Activated naive CD8-positive, alpha-beta T cell (primary cell): ENCODE data around the gene PPIE.
"Not testable (repeated sequence)": the region's sequence is repeated elsewhere in the genome, so short reads cannot be mapped to it uniquely, and the experiment has no call there.

Experiments
- H3K27ac Mint-ChIP-seq: one replicate; pipeline ENCODE4 v1.8.0; 2021; ENCODE audit warnings: mixed read lengths
- H3K27me3 Mint-ChIP-seq: one replicate; pipeline ENCODE4 v1.8.0; 2021; ENCODE audit warnings: mixed read lengths
- H3K36me3 Mint-ChIP-seq: one replicate; pipeline ENCODE4 v1.8.0; 2021; ENCODE audit warnings: mixed read lengths
- H3K4me1 Mint-ChIP-seq: one replicate; pipeline ENCODE4 v1.8.0; 2021; ENCODE audit warnings: low read depth, mixed read lengths
- H3K4me3 Mint-ChIP-seq: one replicate; pipeline ENCODE4 v1.8.0; 2021; ENCODE audit warnings: mild to moderate bottlenecking, mixed read lengths
- H3K9me3 Mint-ChIP-seq: one replicate; pipeline ENCODE4 v1.8.0; 2021; ENCODE audit warnings: low read depth, mixed read lengths

The PPIE gene

DNA sequence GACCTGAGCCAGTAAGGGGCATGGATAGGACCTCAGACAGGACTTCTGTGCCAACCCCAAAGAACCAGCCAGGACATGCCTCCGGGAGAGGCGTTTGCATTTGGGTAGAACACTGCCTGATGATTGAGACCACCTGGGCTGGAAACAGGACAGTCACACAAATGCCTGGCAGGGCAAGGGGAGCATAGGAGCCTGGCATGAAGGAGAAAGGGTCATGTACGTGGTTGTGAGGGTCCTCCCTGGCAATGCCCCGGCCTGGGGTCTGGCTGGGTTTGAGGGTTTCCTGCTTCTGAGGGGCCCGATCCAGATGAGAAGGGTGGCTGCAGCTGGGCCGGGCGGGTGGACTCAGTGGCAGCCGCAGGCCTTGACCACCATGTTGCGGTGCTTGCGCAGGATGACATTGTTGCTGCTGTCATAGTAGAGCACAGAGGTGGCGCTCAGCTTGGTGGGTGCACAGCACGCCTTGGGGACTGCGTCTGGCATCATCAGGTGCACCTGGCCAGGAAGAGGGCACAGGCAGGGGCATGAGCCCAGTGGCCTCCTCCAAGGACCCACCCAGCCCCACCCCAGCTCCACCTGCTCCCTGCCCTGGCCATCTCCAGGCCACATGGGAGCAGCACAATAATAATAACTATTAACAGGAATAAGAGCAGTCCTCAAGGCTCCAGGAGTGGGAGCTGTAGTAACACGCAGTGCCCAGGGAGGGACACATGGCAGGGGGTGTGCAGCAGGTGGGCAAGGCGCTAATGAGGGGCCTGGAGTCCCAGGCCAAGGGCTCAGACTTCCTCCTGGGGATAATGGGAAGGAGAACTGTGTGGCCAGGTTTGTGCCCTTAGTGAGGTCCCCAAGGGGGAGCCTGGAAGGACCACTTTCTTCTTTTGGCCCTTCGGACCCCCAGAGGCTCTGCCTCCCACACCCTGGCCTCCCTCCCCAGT, 21.7 kb downstream of the PPIE start:
- no peaks in the 10 kb centered on the region for H3K27me3 Mint-ChIP-seq
- H3K9me3 Mint-ChIP-seq = no peaks in the 10 kb centered on the region
- no peaks in the 10 kb centered on the region for H3K4me1 Mint-ChIP-seq
- H3K27ac Mint-ChIP-seq = no peak overlapping the region
- no peak overlapping the region for H3K4me3 Mint-ChIP-seq
- H3K36me3 Mint-ChIP-seq = no peaks in the 10 kb centered on the region

DNA sequence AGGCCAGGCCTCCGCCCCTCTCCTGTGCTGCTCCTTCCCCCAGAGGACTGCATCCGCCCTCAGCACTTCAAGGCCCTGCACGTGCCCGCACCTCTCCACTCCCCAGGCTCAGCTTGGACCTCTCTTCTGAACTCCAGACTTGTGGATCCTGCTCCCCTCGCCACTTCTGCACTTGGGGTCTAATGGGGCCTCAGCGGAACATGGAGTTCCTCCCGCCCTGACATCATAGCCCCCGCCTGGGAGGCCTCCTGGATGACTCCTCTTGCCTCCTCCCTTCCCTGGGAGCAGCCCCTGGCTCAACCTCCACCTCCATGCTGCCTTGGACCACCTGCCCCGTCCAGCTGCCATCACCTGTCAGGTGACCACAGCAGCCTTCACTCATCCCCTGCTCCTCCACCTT, 22.3 kb downstream of the PPIE start:
- H3K9me3 Mint-ChIP-seq = no peaks in the 10 kb centered on the region
- H3K27ac Mint-ChIP-seq = no peak overlapping the region
- no peaks in the 10 kb centered on the region for H3K36me3 Mint-ChIP-seq
- H3K4me1 Mint-ChIP-seq = no peaks in the 10 kb centered on the region
- no peaks in the 10 kb centered on the region for H3K27me3 Mint-ChIP-seq
- no peak overlapping the region for H3K4me3 Mint-ChIP-seq

DNA sequence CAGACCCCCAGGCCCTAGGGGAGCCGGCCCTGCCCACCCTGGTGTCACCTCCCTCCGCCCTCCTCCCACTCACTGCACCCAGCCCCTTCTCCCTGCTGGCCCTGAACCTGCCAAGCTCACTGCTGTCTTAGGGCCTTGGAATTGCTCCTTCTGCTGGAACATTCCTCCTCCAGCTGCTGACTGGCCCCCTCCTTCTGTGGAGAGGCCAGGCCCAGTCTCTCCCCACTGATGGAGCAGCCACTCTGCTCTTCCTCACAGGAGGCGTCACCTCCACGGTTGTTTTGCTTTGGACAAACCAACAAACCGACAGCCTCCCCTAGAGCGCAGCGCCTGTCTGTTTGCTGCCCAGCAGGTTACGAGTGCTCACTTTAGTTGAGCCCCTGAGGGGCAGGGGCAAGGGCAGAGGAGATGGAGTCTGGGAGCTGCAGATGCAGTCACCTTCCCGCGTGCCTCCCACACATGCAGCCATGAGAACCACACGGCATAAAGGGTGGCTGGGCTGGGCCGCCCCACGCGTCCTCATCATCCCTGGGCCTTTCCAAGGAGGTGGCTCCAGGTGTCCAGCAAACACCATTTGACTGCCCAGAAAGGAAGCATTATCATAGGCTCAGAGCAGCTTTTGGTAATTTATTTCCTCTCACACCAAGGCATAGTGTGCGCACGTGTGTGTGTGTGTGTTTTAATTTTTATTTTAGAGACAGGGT, 23.0 kb downstream of the PPIE start:
- H3K9me3 Mint-ChIP-seq = no peaks in the 10 kb centered on the region
- no peaks in the 10 kb centered on the region for H3K36me3 Mint-ChIP-seq
- H3K27me3 Mint-ChIP-seq = no peaks in the 10 kb centered on the region
- H3K4me3 Mint-ChIP-seq = no peak overlapping the region
- no peaks in the 10 kb centered on the region for H3K4me1 Mint-ChIP-seq
- H3K27ac Mint-ChIP-seq = no peak overlapping the region

DNA sequence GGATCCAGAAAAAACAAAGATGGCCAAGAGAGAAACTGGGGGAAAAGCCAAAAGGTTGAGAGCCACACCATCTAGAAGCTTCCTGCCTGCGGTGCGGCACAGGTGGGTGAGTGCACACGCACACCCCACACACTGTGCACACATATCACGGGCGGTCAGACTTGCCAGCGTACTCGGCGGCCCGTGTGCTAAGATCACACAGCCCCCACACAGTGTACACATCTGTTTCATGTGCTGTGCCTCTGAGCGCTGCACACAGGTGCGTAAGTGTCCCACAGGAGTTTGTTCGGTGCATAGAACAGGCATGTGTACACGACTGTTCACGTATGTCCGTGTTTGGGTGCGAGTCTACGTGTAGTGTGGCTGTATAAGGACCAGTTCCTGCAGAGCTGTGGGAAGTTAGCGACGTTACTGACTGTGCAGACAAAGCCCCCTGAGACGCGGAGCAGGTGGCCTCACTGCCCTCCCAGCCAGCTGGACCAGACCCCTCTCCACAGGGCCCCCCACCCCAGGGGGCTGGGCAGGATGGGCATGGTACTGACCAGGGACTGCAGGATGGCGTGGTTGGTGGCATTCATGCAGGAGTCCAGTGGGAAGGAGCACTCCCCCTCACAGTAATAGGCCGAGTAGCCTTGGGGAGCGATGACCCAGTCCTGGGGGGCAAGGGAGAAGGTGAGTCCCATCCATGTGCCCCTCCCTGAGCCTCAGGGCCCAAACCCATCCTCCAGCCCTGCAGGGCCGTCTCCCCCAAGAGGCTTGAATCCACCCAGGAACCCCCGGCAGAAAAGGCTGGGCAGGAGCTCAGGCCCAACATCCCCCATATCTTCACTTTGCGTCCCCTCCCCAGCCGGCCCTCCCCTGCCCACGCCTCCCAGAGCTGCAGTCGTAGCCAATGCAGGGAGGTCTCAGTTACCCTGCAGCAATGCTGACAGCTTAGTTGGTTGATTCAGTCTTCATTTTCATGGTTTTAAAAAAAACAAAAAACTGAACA, 24.2 kb downstream of the PPIE start:
- Mint-ChIP-seq H3K4me3 (no peak overlapping the region), H3K4me1 (no peaks in the 10 kb centered on the region), H3K36me3 (no peaks in the 10 kb centered on the region), H3K9me3 (no peaks in the 10 kb centered on the region), H3K27me3 (no peaks in the 10 kb centered on the region), H3K27ac (no peak overlapping the region)

DNA sequence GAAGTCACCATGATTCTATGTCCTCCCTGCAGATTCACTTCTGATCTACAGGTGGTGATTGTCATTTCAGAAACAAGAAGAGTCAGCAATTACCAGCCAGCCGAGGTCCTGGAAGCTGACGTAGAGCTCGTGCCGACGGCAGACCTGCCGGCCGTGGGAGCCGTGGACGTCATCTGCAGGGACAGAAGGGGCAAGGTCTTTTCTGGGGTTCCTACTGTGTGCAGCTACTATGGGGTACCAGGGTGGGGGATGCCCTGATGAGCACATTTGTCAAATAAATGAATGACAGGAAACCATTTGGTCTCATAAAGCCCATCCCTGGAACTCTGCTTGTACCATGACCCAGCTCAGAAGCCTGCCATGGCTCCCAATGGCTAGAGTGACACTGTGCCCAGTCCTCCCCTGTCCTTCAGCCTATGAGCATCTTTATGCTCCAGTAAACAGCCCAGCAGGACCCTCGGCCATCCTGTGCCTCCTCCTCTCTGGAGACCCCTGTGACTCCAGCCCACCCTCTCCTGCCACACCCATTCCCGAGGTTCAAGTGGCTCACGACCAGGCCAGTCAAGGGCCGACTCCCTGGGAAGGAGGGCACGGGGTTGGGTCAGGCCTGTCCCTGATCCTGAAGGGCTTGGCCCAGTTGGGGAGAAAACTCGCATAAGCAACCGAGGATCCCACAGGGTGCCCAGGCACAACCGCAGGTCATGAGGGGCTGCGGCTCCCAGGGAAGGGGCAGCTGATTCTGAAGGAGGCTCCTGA, 25.1 kb downstream of the PPIE start:
- not testable (repeated sequence) for H3K4me1 Mint-ChIP-seq, H3K27ac Mint-ChIP-seq, H3K4me3 Mint-ChIP-seq, H3K27me3 Mint-ChIP-seq, H3K36me3 Mint-ChIP-seq, H3K9me3 Mint-ChIP-seq

DNA sequence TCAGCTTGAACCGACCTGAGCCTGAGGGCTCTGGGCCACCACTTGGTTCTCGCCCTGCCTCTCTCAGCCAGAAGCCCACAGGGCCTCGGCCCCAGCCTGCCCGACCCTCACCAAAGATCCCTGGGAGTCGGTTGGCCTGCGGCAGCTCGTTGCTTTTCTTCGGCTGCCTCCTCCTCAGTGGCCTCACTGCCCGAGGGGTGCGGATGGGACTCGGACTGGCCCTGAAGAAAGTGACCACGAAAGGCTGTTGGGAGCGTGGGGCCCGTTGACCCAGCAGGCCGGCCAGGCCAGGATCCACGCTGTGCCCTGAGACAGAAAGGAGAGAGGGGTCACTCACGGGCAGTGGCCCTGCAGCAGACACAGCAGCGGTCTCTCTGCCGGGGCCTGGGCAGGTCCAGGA, 25.8 kb downstream of the PPIE start:
- not testable (repeated sequence) for H3K4me1 Mint-ChIP-seq, H3K27ac Mint-ChIP-seq, H3K4me3 Mint-ChIP-seq, H3K36me3 Mint-ChIP-seq, H3K9me3 Mint-ChIP-seq, H3K27me3 Mint-ChIP-seq

DNA sequence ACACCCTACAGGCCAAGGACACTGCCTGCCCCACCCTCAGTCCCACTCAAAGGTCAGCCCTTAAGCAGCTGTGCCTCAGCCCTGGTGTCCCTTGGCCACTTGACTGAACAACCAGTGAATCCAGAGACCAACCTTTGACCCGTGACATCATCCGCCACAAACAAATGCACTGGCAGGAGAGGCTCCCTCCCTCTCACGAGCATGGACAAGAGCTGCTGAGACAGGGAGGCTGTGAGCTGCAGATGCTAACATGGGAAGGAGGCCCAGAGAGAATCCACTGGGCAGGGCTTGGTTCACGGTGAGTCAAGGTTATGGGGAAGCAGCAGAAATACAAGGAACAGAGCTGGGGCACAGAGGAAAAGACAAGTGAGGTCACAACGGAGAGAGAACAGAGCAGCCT, 27.8 kb downstream of the PPIE start:
- not testable (repeated sequence) for H3K36me3 Mint-ChIP-seq, H3K4me3 Mint-ChIP-seq, H3K4me1 Mint-ChIP-seq, H3K27ac Mint-ChIP-seq, H3K27me3 Mint-ChIP-seq, H3K9me3 Mint-ChIP-seq

DNA sequence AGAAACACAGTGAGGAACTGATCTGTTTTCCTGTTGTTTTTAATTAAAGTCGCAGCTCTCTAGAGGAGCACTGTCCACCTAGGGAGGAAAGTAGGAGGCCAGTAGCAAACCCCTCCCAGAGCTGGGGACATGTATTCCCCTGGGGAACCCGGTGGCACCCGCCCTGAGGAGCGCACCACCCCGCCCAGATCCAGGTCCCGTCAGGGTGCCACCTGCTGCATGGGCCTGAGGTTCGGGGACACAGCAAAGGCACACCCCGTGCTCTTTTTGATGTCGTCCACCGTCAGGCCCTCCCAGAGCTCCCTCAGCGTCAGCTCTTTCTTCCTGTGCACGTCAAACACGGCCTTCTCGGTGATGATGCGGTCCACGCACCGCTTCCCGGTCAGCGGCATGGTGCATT, 30.8 kb downstream of the PPIE start:
- not testable (repeated sequence) for H3K4me1 Mint-ChIP-seq, H3K9me3 Mint-ChIP-seq, H3K27me3 Mint-ChIP-seq, H3K27ac Mint-ChIP-seq, H3K36me3 Mint-ChIP-seq, H3K4me3 Mint-ChIP-seq

DNA sequence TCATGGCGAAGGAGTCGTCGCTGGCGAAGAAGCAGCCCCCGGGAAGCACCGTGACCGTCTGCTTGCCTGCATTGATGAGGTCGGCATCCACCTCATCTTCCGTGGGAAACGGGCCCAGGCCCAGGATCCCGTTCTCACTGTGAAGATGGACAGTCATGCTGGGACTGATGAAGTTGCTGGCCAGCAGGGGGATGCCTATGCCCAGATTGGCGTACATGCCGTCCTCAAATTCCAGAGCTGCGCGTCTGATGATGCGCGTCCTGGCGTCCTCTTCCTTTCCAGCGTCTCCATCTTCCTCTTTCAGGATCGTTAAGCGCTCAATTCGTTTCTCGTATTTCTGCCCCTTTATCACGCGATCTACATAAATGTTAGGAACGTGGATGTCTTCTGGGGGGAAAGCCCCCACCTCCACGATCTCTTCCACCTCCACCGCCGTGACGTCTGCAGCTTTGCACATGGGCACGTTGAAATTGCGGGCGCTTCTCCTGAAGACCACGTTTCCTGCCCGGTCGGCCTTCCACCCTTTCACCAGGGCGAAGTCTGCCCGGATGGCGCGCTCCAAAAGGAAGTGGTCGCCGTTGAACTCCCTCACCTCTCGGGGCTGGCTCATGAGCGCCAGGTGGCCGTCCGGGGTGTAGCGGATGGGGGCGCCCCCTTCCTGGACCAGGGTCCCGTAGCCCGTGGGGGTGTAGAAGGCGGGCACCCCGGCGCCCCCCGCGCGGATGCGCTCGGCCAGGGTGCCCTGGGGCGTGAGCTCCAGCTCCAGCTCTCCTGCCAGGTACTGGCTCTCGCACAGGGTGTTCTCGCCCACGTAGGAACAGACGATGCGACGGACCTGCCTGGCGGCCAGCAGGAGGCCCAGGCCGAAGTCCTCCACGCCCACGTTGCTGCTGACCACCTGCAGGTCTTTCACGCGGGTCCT, 31.7 kb downstream of the PPIE start:
- not testable (repeated sequence) for H3K4me1 Mint-ChIP-seq, H3K27ac Mint-ChIP-seq, H3K9me3 Mint-ChIP-seq, H3K27me3 Mint-ChIP-seq, H3K36me3 Mint-ChIP-seq
- H3K4me3 Mint-ChIP-seq = peak overlapping the region; percentile 75

DNA sequence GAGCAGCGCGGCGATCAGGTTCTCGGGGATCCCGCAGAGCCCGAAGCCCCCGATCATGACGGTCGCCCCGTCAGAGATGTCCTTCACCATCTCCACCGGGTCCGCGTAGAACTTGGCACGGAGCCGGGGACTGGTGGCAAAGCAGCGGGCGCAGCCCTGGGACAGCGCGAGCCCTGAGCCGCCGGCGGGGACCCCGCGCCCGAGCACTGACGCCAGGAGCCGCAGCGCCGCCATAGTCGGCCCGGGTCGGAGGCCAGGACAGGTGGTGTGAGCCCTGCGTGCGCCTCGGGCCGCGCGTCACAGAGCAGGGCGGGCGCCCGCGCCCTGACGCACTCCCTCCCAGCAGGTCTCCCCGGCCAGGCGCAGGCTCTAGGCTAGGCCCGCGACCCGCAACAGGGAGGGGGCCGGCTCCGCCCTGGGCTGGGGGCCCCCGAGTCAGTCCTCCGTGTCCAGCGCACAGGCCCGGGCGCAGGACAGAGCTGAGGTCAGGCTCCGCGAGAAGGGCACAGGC, 32.4 kb downstream of the PPIE start, which contains the start of gene OXCT2:
Gene OXCT2, minus strand, starts transcription at position 327 of the 511 bp plus-strand sequence. Its CDS starts 93 bp downstream, at position 234.
- not testable (repeated sequence) for H3K27me3 Mint-ChIP-seq, H3K4me1 Mint-ChIP-seq, H3K9me3 Mint-ChIP-seq, H3K36me3 Mint-ChIP-seq, H3K27ac Mint-ChIP-seq
- H3K4me3 Mint-ChIP-seq = peak within 1 kb of the TSS; percentile 75

DNA sequence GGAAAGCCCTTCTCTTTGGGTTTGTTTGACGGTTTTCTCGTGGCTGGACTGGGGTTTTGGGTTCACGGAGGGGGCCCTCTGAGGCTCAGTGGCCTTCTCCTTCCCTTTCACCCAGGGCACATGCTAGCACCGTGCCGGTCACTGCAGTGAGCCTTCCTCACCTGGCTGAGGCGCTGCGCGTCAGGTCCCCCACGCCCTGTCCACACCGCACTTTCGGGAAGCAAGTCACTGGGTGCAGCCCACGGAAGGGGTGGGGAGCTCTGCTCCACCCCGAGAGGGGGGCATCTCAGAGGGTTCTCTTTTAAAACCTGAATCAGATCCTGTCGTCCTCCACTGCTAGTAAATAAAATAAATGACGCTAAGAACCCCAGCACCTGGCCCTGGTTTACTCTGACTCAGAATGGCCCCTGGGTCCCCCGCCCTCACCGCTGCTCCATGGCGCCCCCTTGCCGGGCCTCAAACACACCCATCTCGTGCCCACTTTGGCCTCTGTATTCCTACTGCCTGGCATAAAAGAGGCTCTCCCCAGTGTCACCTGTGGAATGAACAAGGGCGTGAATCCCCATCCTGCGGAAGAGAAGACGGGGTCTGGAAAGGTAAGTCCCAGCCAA, 34.8 kb downstream of the PPIE start:
- H3K4me3 Mint-ChIP-seq, H3K27me3 Mint-ChIP-seq, H3K9me3 Mint-ChIP-seq, H3K27ac Mint-ChIP-seq, H3K4me1 Mint-ChIP-seq, H3K36me3 Mint-ChIP-seq: not testable (repeated sequence)

DNA sequence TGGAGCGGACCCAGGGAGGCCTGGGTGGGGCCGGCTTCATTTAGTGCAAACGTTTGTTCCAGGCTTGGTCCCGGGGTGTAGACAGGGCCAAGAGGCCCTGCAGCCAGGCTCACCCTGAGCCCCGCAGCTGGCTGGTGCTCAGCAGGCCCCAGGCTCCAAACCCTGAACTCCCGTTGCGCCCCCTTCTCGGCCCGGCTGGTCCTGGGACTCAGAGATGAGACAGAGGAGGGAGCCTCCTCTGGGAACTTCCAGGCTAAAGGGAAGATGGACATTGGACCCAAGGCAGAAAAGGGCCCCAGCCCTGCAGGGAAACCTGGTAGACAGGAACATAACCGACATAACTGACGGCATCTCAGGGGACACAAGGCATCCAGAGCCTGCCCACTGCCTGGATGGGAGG, 36.5 kb downstream of the PPIE start:
- not testable (repeated sequence) for H3K36me3 Mint-ChIP-seq, H3K27ac Mint-ChIP-seq, H3K27me3 Mint-ChIP-seq, H3K4me3 Mint-ChIP-seq, H3K4me1 Mint-ChIP-seq, H3K9me3 Mint-ChIP-seq

DNA sequence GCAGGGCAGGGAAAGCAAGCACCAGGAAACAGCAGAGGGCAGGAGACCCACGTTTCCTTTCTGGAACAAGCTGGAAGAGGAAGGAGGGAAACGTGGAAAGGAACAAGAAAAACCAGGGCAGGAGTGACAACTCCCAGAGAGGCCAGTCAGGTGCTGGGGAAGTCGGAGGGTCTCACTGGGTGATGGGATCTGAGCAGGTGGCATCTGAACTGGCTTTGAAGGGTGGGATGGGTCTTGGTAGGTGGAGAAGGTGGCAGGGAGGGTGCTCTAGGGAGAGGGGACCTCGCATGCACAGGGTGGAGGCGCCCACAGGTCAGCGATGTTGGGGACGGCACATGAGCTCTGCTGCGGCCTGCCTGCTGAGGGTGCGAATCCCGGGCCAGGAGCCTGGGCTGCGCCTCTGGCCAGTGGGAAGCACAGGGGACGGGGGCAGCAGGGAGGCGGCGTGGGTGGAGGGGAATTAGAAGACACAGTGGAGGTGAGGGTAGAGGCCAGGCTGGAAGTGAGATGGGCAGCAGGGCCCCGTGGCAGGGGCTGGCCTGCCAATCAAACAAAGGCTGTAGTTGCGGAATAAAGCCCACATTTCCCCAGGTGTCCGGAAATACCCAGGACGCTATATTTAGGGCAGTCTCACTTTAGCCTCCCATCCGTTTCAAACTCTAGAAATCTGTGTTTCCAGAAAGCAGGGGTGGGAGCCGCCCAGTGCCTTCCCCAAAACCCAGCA, 37.2 kb downstream of the PPIE start:
- H3K27ac Mint-ChIP-seq, H3K27me3 Mint-ChIP-seq, H3K9me3 Mint-ChIP-seq, H3K4me3 Mint-ChIP-seq, H3K4me1 Mint-ChIP-seq, H3K36me3 Mint-ChIP-seq: not testable (repeated sequence)
